HG03558 (cell line): Measurements from ENCODE around the gene FYB2.

Experiments used
- ATAC-seq: cut with Tn5 transposase; IDR thresholded peaks from one replicate; pipeline ENCODE4 v1.9.1; 2021; ENCODE audit warnings: moderate number of reproducible peaks; ENCODE audit not compliant: unreplicated experiment; ENCODE audit errors: extremely low read depth

The FYB2 gene

DNA sequence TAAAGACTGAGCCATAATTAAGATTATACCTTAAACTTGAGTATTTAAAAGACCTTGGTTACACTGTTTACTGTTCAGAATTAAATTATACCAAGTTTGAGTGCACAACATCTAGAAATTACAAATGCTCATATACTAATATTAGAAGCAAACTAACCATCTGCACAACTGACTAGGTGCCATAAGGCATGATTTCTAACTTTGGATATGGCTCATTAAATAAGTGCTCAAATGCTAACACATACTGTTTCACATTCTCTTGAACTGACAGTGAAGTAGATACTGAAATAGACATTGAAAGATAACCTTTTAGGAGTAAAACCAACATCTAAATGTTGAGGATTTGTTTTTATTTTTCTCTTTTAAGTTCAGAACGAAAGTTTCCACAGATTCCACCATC lies 100.0 kb downstream of the FYB2 start:
- ATAC-seq: no peak

DNA sequence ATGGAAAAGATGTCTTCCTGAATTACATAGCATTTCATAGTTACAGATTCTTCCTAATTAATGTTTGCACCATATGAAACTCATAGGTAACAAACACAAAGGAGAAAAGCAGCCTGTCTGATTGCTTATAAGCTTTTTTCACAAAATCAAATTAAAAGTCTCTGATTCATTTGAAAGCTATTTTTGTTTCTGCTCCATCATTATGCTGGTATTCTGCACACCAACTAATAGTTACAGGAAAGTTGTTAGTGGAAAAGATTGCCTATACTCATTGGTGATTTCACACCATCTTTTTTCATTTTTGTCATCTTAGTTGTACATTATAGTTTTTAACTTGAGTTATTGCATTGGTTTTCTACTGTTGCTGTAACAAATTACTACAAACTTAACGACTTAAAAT lies 104.0 kb downstream of the FYB2 start:
- ATAC-seq: no peak

DNA sequence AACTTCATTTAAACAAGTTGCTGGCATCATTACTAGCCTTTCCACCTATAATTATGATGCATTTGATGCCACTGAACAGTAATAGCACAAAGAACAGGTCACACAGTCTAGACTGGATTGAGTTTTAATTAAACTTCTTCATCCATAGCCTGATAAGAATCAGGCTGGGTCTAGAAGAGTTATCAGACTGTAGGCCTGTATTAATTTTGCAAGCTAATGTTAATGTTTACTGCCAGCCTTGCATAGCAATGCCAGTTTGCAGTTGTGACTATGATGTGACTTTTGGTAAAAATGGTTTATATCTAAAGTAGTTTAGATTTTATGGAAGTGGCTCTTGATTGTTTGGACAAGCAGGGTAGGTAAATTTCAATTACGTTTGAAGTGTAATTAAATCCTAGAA lies 106.1 kb downstream of the FYB2 start:
- no peak for ATAC-seq

DNA sequence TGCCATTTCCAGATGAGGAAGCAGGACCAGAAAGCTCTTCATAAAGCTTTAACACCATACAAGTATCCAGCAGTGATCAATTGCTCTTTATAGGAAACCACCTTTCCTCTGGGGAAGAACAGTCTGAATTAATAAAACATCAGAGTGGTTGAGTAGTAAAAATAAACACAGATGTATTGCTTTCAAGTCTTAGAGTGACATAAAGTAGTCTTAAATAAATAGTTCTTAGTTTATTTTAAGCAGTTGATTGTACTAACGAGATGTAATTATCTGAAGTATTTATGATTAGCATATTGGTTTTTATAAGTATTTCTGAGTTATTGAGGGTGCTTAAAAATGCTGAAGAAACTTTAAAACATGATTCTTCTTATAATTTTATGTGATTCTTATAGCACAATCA lies 107.1 kb downstream of the FYB2 start:
- ATAC-seq: no peak

DNA sequence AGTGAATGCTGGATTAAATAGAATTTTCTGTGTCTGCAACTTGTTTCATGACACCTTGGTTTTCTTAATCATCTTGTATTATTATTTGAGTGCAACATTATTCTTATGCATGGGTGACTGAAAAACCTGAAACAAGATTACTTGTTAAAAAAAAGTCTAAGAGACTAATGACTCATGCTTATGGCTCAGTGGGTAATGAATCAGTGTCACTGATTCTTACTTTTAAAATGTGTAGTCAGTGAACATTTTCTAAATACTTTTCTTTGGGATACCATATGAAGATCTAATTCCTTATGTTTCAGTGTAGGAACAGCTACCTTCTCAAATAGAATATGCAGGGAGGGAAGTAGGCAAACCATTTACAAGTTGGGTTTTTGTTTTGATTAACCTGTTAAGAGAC lies 108.6 kb downstream of the FYB2 start:
- ATAC-seq: no peak

DNA sequence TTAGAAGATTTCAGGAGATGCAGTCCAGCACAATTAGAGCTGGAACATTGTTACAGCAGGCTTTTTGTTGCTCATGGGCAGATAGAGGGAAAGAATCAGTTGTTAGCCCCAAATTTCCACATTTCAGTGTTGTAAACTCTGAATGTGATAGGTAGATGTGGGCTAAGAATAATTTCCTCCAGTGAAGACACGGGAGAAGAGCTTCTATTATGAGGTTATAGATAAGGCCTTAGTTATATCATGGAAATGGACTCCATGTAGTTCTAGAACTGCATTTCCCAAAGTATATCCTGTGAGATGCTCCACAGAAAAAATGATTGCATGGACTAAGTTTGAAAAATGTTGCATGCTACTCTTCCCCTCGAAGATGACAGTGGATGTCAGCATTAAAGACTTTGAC lies 109.2 kb downstream of the FYB2 start:
- no peak for ATAC-seq

DNA sequence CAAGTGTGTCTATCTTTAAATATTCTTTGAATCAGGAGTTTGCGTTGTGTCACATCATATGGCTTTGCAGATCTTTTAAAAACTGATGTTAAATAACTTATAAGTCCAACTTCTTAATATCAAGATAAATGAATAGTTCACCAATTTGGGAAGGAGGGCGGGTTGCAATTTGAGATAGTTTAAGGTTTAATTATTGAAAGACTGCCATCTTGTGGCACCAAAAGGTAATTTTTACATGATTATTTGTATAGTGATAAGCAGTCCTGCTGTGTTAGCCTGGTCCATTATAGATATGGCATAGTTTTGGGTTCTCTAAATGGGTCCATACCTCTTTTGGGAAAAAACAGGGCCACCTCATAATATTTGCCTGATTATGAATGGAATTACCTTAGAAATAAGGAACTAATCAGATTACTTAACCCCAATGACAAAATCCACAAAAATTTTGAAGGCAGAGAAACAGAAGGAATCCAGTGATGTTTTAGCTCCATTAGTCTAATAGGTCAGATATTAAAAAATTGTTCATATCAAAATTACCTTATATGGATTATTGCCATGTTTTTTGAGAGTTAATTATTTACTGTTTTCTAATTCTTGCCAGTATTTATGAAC lies 109.8 kb downstream of the FYB2 start:
- ATAC-seq: no peak

DNA sequence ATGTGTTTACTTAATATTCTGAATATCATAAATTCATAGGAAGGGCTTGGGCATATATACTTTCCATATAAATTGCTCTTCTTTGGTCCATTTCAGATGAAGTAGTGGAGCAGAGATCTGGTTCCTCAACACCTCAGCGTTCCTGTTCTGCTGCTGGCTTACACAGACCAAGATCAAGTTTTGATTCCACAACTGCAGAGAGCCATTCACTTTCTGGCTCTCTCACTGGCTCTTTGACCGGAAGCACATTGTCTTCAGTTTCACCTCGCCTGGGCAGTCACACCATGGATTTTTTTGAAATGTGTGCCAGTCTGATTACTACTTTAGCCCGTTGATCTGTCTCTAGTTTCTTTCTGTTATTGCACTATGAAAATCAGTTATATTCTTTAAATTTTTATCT lies 111.8 kb downstream of the FYB2 start:
- no peak for ATAC-seq

DNA sequence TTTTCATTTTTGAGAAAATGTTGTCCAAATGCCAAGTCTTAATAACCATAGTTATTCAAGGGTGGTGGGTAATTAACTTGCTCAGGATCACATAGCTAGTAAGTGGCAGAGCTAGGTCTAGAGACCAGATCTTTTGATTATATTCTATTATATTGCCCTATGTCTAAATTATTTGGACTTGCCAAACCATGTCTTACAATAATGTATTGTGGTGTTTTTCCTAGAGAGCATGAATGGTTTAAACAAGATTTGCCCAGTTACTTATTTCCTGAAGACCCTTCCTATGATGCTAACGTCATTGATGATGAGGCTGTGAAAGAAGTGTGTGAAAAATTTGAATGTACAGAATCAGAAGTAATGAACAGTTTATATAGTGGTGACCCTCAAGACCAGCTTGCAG lies 115.5 kb downstream of the FYB2 start:
- no peak for ATAC-seq

DNA sequence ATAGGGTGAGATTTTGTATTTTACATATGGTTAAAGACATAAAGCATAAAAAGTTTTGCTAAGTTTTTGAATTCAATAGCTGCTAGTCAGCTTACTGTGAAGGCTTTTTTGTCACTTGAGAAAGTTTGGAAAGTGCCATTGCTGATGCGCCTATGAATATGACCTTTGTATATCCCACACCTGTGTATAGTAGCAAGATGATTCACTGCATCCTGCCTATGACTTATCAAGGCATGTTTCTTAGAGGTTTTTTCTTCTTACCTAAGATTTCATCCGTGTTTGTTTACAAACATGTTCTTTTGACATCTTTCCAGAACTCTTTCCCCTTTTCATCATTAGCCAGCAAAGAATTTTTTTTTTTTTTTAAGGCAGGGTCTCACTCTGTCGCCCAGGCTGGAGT lies 122.5 kb downstream of the FYB2 start:
- no peak for ATAC-seq

DNA sequence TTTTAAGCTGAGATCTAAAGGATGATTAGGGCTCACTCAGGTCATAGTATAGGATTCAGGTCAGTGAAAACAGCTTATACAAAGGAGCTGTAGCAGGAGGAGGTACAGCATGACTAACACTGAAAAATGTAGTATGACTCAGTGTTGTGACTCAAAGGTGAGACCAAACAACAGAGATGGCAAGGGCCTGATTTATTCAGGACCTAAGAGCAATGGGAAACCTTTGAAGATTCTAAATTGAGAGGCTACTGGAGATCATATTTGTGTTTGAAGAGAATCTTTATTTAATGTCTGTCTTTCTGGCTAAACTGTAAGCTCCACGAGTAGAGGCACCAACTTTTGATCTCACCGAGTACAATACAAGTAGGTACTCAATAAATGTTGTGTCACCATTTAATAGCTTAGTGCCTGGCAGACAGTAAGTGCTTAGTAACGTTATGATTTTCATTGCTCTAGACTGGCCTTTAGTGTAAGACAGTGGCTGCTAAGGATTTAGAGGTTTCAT lies 130.6 kb downstream of the FYB2 start:
- ATAC-seq: no peak

DNA sequence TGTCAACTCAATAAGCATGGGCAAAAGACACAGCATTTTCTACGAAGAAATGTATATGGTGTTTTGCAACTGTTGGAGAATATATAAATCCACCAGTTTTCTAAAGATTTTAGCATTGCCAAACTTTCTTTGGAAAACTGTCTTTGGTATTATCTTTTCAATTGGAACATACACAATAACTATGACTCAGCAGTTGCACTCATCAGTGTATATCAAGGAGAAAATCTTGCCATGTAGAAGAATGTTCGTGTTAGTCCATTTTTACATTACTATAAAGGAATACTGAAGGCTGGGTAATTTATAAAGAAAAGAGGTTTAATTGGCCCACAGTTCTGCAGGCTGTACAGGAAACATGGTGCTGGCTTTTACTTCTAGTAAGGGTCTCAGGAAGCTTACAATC lies 133.0 kb downstream of the FYB2 start:
- no peak for ATAC-seq

DNA sequence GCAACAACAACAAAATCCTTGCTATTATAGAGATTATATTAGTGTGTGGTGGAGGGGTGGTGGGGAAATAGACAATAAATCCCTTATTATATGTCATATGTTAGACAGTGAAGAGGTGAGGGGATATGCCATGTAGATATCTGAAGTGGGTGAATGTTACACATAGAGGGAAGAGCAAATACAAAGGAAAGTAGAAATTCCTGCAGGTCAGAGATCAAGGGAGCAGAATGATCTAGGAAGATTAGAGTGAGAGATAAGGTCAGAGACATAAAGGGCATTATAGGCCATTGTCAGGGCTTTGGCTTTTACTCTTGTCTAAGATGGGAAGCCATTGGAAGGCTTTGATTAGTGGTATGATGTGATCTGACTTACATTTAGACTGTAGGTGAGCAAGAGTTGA lies 135.6 kb downstream of the FYB2 start:
- ATAC-seq: no peak

DNA sequence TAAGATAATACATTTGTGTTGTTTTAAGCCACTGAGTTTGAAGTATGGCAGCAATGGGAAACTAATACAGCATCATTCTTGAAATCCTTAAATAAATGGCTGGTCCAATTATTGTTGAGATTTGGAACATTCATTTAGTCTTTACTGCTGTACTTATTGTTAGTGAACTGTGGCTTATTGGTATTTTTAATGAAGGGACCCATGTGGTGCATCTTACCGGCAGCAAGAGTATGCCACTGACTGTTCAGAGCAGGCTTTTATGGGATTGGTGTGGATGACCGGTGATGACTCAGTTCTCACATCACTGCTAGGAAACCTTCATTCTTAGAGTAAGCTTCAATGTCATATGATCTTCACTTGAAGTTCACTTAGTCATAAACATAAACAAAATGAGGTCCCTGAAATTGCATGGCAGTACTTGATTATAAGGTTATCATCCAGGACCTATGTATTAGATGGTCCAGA lies 142.6 kb downstream of the FYB2 start:
- ATAC-seq: no peak

DNA sequence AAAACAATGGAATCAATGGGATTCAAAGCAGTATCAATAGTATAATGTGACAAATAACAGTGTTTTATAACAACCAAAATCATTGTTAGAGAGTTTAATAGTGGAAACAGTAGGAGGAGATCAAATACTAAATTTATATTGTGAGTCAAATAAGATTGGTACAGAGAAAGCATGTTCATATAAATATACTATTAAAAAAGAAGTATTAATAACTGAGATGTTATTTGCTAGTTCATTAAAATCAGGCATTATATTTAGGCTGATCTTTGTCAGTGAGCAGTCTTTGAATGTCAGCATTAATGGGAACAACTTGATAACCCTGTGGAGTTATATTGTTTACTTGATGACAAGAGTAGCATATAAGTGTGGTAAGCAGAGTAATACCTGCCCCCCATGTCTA lies 143.4 kb downstream of the FYB2 start:
- no peak for ATAC-seq

DNA sequence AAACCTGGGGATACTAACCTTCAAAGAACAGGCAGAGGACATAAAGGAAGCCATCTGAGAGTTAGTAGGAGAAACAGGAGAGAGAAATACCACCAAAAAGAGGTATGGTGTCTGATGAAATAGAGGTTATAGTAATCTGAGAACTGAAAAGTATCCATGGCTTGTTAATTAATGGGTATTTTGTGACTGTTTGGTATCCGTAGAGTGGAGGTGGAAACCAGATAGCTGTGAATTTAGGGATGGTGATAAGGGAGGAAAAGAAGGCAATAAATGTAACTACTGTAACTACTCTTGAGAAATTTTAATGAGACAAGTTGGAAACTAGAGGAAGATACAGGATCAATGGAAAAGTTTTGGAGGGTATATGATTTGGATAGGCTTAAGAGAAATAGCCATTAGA lies 146.6 kb downstream of the FYB2 start:
- ATAC-seq: no peak

DNA sequence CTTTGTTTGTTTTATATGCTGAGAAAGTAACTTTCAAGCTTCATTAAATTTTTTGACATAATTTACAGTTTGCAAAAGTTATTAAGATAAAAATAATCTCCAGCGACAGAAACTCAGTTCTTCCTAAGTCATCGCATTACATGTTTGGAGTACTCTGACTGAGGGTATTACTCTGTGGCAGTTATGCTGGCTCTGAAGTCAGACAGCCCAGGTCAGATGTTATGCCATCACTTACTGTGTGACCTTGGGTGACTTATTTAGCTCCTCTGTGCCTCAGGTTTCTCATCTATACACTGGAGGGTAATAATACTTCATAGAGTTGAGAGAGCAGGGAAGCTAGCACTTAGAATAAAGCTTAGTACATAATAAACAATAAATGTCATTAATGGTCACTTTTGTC lies 147.7 kb downstream of the FYB2 start:
- no peak for ATAC-seq

DNA sequence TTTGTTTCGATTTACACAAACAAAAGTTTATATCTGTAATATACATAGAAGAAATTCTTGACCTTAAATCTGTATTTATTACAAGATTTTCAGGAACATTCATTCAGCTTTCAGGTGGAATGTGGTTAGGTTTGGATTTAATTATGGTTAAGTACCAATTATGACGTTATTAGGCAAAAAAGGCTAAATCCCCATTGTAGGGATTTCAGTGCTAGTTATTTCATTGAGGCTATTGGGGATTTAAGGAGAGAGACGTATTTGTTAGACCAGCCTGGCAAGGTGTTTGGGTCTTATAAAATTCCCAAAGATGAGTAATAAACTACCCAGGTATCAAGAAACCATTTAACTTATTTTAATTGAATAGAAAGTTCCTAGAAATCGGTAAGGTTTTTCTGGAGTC lies 148.1 kb downstream of the FYB2 start:
- ATAC-seq: no peak

DNA sequence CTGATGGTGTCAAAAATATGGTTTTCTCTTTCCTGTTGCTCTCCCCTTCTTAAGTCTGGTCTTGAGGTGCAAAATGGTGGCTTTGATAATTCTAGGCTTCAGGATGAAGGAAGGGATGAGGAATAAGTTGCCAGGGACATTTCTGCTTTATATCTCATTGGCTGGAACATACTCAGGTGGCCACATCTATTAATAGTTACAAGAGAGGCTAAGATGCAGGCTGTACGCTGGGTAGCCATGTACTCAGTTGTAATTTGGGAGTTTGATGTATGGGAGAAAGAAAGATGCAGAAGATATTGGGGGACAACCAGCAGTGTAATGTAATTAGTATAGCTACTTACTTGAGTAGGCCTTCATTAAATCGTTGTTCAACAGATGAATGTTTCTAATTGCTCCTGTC lies 148.9 kb downstream of the FYB2 start:
- no peak for ATAC-seq
